ENCODE results near the gene ELAVL2. TPM values are rescaled to one million over a fixed set of nuclear protein-coding genes. Genes with fewer than 3 reads are reported as not detected.

The ELAVL2 gene
- total RNA-seq, 1 experiment from 2014 or later, result not detected

DNA sequence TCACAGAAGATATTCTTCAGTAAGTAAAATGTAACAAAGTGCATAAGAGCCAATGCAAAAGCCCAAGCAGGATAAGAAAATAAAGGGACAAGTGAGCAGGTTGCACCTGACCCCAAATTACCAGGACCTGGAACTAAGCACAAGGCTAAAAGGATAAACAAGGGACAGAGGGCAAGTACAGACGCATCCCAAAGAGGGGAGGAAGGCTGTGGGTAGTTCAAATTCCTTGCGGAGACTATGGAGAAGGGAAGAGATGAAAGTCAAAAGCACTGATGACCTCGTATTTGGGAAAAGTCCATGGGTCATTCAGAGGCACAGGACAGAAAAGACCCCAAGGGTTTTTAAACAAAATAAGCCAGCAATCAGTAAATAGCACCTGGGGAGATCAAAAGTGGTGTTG lies 11.8 kb downstream of the ELAVL2 start:
- ChIA-PET POLR2A (ENCODE audit: unreplicated experiment) (no interaction called here), CTCF (no interaction called here)
- H3K9me3 ChIP-seq (ENCODE audit: insufficient read depth, low read depth), result no peaks in the 10 kb centered on the region
- H3K27ac ChIP-seq, result no peak overlapping the region
- no peak overlapping the region for H3K4me2 ChIP-seq
- H2AFZ ChIP-seq, result no peak overlapping the region
- H3K36me3 ChIP-seq (ENCODE audit: low read depth), result no peaks in the 10 kb centered on the region
- H3K4me1 ChIP-seq (replicated peaks; ENCODE audit: insufficient read depth), result no peaks in the 10 kb centered on the region
- no peak for TF ChIP-seq EZH2 (IDR thresholded peaks at IDR 0.05; ENCODE audit: low read depth)
- TF ChIP-seq, protein P1, sequence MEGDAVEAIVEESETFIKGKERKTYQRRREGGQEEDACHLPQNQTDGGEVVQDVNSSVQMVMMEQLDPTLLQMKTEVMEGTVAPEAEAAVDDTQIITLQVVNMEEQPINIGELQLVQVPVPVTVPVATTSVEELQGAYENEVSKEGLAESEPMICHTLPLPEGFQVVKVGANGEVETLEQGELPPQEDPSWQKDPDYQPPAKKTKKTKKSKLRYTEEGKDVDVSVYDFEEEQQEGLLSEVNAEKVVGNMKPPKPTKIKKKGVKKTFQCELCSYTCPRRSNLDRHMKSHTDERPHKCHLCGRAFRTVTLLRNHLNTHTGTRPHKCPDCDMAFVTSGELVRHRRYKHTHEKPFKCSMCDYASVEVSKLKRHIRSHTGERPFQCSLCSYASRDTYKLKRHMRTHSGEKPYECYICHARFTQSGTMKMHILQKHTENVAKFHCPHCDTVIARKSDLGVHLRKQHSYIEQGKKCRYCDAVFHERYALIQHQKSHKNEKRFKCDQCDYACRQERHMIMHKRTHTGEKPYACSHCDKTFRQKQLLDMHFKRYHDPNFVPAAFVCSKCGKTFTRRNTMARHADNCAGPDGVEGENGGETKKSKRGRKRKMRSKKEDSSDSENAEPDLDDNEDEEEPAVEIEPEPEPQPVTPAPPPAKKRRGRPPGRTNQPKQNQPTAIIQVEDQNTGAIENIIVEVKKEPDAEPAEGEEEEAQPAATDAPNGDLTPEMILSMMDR (conservative IDR thresholded peaks at IDR 0.05), result no peak
- BruUV-seq (replicated peaks), result no TSS peak
- H3K4me3 ChIP-seq, result no peak overlapping the region
- H3K79me2 ChIP-seq (ENCODE audit: low read depth), result no peaks in the 10 kb centered on the region
- DNase-seq, result no peak
- intact Hi-C loops (cut with micrococcal nuclease; ENCODE audit: unreplicated experiment), result no loop called here
- no peaks in the 10 kb centered on the region for H4K20me1 ChIP-seq (ENCODE audit: insufficient read depth)
- no peaks in the 10 kb centered on the region for H3F3A ChIP-seq (ENCODE audit: insufficient read depth, low read depth)
- no peaks in the 10 kb centered on the region for H3K27me3 ChIP-seq (ENCODE audit: insufficient read depth, low read depth)
- H3K9me2 ChIP-seq (ENCODE audit: insufficient read depth), result no peaks in the 10 kb centered on the region

DNA sequence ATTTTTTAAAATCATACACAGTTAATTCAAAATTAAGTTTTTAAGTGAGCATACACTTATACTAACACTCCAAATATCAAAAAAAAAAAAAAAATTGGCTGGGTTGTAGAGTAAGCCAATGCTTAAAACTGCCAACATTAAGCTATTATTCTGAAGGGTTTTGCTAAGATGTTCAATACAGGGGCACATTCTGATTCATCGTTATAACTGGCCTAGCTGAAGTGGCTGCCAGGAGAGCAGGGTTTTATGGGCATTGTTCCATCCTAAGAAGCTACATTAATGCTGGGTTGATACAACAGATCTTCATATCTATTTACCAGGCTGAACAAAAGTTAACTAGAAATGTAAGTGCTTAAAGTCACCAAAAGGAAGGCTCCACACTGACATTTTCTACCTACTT lies 13.4 kb downstream of the ELAVL2 start:
- intact Hi-C loops (cut with micrococcal nuclease; ENCODE audit: unreplicated experiment), result no loop called here
- Histone ChIP-seq H3K9me3 (ENCODE audit: insufficient read depth, low read depth) (no peaks in the 10 kb centered on the region), H2AFZ (no peak overlapping the region), H3K4me3 (no peak overlapping the region), H3K79me2 (ENCODE audit: low read depth) (no peaks in the 10 kb centered on the region), H3K27ac (no peak overlapping the region), H3K4me2 (no peak overlapping the region), H3K4me1 (replicated peaks; ENCODE audit: insufficient read depth) (no peaks in the 10 kb centered on the region), H3K36me3 (ENCODE audit: low read depth) (no peaks in the 10 kb centered on the region), H3K9me2 (ENCODE audit: insufficient read depth) (no peaks in the 10 kb centered on the region), H3F3A (ENCODE audit: insufficient read depth, low read depth) (no peaks in the 10 kb centered on the region), H4K20me1 (ENCODE audit: insufficient read depth) (no peaks in the 10 kb centered on the region), H3K27me3 (ENCODE audit: insufficient read depth, low read depth) (no peaks in the 10 kb centered on the region)
- no peak for DNase-seq
- TF ChIP-seq, protein P1 (conservative IDR thresholded peaks at IDR 0.05), result no peak
- TF ChIP-seq EZH2 (IDR thresholded peaks at IDR 0.05; ENCODE audit: low read depth), result no peak
- no TSS peak for BruUV-seq (replicated peaks)
- POLR2A ChIA-PET (ENCODE audit: unreplicated experiment), result no interaction called here
- CTCF ChIA-PET, result no interaction called here

DNA sequence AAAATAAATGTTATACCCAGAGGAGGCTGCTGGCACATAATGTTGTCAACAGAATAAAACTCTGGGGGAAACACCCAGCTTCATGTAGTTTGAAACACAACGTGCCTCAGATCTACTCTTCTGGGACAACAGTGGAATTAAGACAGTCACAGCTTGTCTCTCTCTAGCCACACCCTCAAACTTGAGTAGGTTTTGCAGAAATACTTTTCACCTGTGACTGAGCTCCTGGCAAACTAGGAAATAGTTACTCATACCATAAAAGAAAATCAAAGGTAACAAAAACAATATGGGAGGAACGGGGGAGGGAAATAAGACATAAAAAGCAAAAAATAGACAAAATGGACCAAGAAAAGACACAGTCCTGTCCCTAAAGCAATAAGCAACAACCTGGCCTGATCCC lies 14.4 kb downstream of the ELAVL2 start:
- Histone ChIP-seq H3K27me3 (ENCODE audit: insufficient read depth, low read depth) (no peaks in the 10 kb centered on the region), H4K20me1 (ENCODE audit: insufficient read depth) (no peaks in the 10 kb centered on the region), H3K4me1 (replicated peaks; ENCODE audit: insufficient read depth) (no peaks in the 10 kb centered on the region), H3K9me3 (ENCODE audit: insufficient read depth, low read depth) (no peaks in the 10 kb centered on the region), H3K9me2 (ENCODE audit: insufficient read depth) (no peaks in the 10 kb centered on the region), H3K27ac (no peak overlapping the region), H3K4me2 (no peak overlapping the region), H3F3A (ENCODE audit: insufficient read depth, low read depth) (no peaks in the 10 kb centered on the region), H3K4me3 (no peak overlapping the region), H3K79me2 (ENCODE audit: low read depth) (no peaks in the 10 kb centered on the region), H3K36me3 (ENCODE audit: low read depth) (no peaks in the 10 kb centered on the region), H2AFZ (no peak overlapping the region)
- BruUV-seq (replicated peaks), result no TSS peak
- TF ChIP-seq EZH2 (IDR thresholded peaks at IDR 0.05; ENCODE audit: low read depth), result no peak
- TF ChIP-seq, protein P1 (conservative IDR thresholded peaks at IDR 0.05), result no peak
- intact Hi-C loops (cut with micrococcal nuclease; ENCODE audit: unreplicated experiment), result no loop called here
- POLR2A ChIA-PET (ENCODE audit: unreplicated experiment), result no interaction called here
- CTCF ChIA-PET, result no interaction called here
- DNase-seq, result no peak
